Stimulated activated naive CD8-positive, alpha-beta T cell treated with anti-CD3 and anti-CD28 coated beads, Interleukin-15, amount 100 ng/mL, for 72 hours (primary cell): ENCODE results near the gene HNRNPDL.
"Not testable (repeated sequence)": the region's sequence is repeated elsewhere in the genome, so short reads cannot be mapped to it uniquely, and the experiment has no call there.

Experiments
- ATAC-seq: fragments of 150-1000 bp; cut with Tn5 transposase; 2 replicates; pipeline ENCODE4 v1.10.0; 2021; ENCODE audit warnings: mild to moderate bottlenecking, moderate library complexity
- DNase-seq, 2 donors: peaks; one replicate each; pipeline ENCODE4 v3.0.0; 2021 to 2022
- H3K27ac Mint-ChIP-seq, 2 donors: one replicate each; pipeline ENCODE4 v1.8.0; 2022; ENCODE audit warnings: mild to moderate bottlenecking in 2 of 2, mixed read lengths in 2 of 2, moderate library complexity in 2 of 2
- H3K27me3 Mint-ChIP-seq: one replicate; pipeline ENCODE4 v1.8.0; 2022; ENCODE audit warnings: mixed read lengths
- H3K4me1 Mint-ChIP-seq: one replicate; pipeline ENCODE4 v1.8.0; 2022; ENCODE audit warnings: mild to moderate bottlenecking, mixed read lengths
- H3K4me3 Mint-ChIP-seq, 2 donors: one replicate each; pipeline ENCODE4 v1.8.0; 2022; ENCODE audit warnings: mild to moderate bottlenecking in 2 of 2, mixed read lengths in 2 of 2, moderate library complexity in 1 of 2
- H3K9me3 Mint-ChIP-seq, 2 donors: one replicate each; pipeline ENCODE4 v1.8.0; 2022; ENCODE audit warnings: mixed read lengths in 2 of 2

Gene HNRNPDL

GRCh38 chr4:82430193-82430963, at the start of gene HNRNPDL, which contains the start of gene ENOPH1:
HNRNPDL (minus strand) TSS chr4:82430462; CDS start chr4:82429690, 772 bp downstream.
ENOPH1 (plus strand) TSS chr4:82430590; CDS start chr4:82430830, 240 bp downstream.
- H3K9me3 Mint-ChIP-seq = no peaks in the 10 kb centered on the region
- peak within 1 kb of the TSS; percentile 97 to 100 for H3K4me3 Mint-ChIP-seq
- no peaks in the 10 kb centered on the region for H3K27me3 Mint-ChIP-seq
- peak within 1 kb of the TSS; percentile 97 to 99 for H3K27ac Mint-ChIP-seq
- peaks cover 75% of the 10 kb centered on the region for H3K4me1 Mint-ChIP-seq
- ATAC-seq = peak; percentile 81
- peak; percentile 99 for DNase-seq

DNA sequence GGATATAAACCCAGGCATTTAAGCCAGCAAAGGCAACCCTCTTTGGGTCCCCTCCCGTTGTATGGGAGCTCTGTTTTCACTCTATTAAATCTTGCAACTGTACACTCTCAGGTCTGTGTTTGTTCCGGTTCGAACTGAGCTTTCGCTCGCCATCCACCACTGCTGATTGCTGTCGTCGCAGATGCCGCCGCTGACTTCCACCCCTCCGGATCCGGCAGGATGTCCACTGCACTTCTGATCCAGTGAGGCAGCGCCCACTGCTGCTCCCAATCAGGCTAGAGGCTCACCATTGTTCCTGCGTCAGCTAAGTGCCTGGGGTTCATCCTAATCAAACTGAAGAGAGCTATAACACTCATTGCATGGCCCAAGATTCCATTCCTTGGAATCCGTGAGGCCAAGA, 49.3 kb upstream of the HNRNPDL start:
- Mint-ChIP-seq H3K27me3 (no peaks in the 10 kb centered on the region), H3K4me1 (no peaks in the 10 kb centered on the region), H3K9me3 (no peaks in the 10 kb centered on the region), H3K27ac (peak overlapping the region in 1 of 2 donors; percentile 66), H3K4me3 (no peak overlapping the region)
- DNase-seq (no peak), ATAC-seq (no peak)

GRCh38 chr4:82477469-82477868, 47.2 kb upstream of the HNRNPDL start:
- ATAC-seq, H3K9me3 Mint-ChIP-seq, H3K27me3 Mint-ChIP-seq, H3K27ac Mint-ChIP-seq, DNase-seq, H3K4me3 Mint-ChIP-seq, H3K4me1 Mint-ChIP-seq: not testable (repeated sequence)

GRCh38 chr4:82475931-82476330, 45.7 kb upstream of the HNRNPDL start:
- not testable (repeated sequence) for H3K9me3 Mint-ChIP-seq, H3K4me1 Mint-ChIP-seq, H3K27ac Mint-ChIP-seq, DNase-seq, H3K4me3 Mint-ChIP-seq, ATAC-seq, H3K27me3 Mint-ChIP-seq

DNA sequence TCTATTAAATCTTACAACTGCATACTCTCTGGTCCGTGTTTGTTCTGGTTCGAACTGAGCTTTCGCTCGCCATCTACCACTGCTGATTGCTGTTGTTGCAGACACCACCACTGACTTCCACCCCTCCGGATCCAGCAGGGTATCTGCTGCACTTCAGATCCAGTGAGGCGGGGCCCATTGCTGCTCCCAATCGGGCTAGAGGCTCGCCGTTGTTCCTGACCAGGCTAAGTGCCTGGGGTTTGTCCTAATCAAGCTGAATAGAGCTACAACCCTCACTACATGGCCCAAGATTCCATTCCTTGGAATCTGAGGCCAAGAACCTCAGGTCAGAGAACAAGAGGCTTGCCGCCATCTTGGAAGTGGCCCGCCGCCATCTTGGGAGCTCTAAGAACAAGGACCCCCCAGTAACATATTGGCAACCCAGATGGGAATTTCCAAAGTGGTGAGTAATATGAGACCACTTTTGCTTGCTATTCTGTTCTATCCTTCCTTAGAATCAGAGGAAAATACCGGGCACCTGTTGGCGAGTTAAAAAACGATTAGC, 43.4 kb upstream of the HNRNPDL start:
- no peak overlapping the region for H3K27ac Mint-ChIP-seq
- no peaks in the 10 kb centered on the region for H3K27me3 Mint-ChIP-seq
- H3K9me3 Mint-ChIP-seq = no peaks in the 10 kb centered on the region
- ATAC-seq (no peak), DNase-seq (no peak)
- H3K4me3 Mint-ChIP-seq = no peak overlapping the region
- no peaks in the 10 kb centered on the region for H3K4me1 Mint-ChIP-seq

DNA sequence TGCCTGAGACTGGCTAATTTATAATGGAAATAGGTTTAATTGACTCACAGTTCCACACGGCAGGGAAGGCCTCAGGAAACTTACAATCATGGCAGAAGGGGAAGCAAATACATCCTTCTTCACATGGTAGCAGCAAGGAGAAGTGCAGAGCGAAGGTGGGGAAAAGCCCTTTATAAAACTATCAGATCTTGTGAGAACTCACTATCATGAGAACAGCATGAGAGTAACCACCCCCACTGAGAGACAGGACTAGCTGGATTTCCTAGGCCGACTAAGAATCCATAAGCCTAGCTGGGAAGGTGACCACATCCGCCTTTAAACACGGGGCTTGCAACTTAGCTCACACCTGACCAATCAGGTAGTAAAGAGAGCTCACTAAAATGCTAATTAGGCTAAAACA, 42.8 kb upstream of the HNRNPDL start:
- DNase-seq, H3K9me3 Mint-ChIP-seq, H3K4me3 Mint-ChIP-seq, H3K27me3 Mint-ChIP-seq, H3K4me1 Mint-ChIP-seq, H3K27ac Mint-ChIP-seq, ATAC-seq: not testable (repeated sequence)

- DNase-seq (no peak), ATAC-seq (no peak)
- no peak overlapping the region for H3K27ac Mint-ChIP-seq
- H3K4me3 Mint-ChIP-seq = no peak overlapping the region
- H3K9me3 Mint-ChIP-seq = no peaks in the 10 kb centered on the region
- no peaks in the 10 kb centered on the region for H3K4me1 Mint-ChIP-seq
- H3K27me3 Mint-ChIP-seq = no peaks in the 10 kb centered on the region
Measured at GRCh38 chr4:82469791-82470345, 39.6 kb upstream of the HNRNPDL start.

DNA sequence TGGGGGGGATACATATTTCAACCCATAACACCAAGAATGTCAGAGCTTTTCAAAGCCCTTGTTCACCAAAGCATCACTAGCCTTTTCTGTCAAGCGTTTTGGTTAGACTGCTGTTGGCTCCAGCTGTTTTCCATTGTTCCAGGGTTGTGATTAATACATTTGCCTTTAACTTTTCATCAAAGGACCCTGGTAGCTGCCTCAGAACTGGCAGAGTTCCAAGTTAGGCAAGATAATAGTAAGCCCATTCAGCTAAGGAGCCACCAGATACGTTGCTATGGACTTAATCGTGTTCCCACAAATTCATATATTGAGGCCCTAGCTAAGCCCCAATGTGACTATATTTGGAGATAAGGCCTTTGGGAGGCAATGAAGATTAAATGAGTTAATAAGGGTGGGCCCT, 37.2 kb upstream of the HNRNPDL start:
- H3K4me1 Mint-ChIP-seq = no peaks in the 10 kb centered on the region
- no peak overlapping the region for H3K4me3 Mint-ChIP-seq
- DNase-seq = no peak
- H3K27me3 Mint-ChIP-seq = no peaks in the 10 kb centered on the region
- H3K9me3 Mint-ChIP-seq = no peaks in the 10 kb centered on the region
- no peak for ATAC-seq
- H3K27ac Mint-ChIP-seq = no peak overlapping the region

GRCh38 chr4:82463221-82463620, 33.0 kb upstream of the HNRNPDL start:
- DNase-seq (no peak), ATAC-seq (no peak)
- Mint-ChIP-seq H3K27me3 (no peaks in the 10 kb centered on the region), H3K9me3 (no peaks in the 10 kb centered on the region), H3K4me3 (no peak overlapping the region), H3K27ac (no peak overlapping the region), H3K4me1 (no peaks in the 10 kb centered on the region)

DNA sequence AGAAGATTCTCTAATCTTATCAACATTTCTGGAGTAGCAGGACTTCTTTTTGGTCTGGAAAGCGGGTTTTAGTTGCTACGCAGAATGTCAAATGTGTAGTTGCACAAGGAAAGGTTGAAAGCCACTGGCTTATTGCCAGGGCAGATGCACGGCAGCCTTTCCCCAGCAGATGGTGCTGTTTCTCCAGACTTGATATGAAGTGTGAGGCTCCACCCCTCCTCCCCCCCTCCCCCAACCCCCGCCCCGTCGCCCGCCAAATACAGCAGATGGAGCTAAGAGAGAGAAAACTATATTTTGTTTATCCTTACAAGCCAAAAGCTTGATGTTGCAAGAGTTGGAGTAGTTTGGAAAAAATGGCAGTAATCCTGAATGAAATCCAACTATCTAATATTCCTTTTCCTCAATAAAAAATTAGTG, 32.2 kb upstream of the HNRNPDL start:
- Mint-ChIP-seq H3K4me1 (no peaks in the 10 kb centered on the region), H3K27me3 (no peaks in the 10 kb centered on the region), H3K4me3 (no peak overlapping the region), H3K9me3 (no peaks in the 10 kb centered on the region), H3K27ac (no peak overlapping the region)
- ATAC-seq (peak; percentile 84), DNase-seq (peak; percentile 75 to 81)

DNA sequence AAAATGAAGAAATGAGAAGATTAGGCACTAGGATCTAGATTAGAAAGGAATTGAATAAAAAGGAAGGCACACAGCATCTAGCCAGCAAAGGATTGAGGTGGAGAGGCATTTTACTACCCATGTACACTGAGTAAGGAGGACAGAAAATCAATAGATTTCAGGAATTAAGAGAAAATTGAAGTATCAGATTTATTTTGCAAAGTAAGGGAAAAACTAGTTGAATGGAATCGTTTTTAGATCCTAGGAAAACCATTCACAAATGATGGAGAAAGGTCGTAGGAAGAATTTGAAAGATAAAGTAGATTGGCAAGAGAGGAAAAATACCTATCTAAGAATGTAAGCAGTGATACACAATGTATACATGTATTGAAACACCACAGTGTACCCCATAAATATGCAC, 31.4 kb upstream of the HNRNPDL start:
- Mint-ChIP-seq H3K27ac (no peak overlapping the region), H3K9me3 (no peaks in the 10 kb centered on the region), H3K27me3 (no peaks in the 10 kb centered on the region), H3K4me3 (no peak overlapping the region), H3K4me1 (no peaks in the 10 kb centered on the region)
- DNase-seq = no peak
- ATAC-seq = no peak

DNA sequence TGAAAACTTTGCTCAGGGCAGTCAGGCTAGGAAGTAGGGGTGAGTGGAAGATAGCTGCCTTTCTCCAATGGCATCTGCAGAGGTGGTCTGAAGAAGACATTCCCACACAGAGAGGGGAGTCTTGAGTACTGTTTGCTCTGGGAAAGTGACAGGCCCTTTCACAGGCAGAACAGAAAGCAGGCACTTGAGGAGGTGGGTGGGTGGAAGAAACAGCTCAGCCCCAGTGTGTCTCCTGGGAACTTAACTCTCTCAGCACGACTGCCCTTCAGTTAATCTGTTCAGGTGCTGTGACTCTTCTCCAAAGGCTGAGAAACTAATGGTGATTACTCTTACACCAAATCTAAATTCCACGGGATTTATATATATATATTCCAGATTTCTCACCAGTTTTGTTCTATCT, 28.5 kb upstream of the HNRNPDL start:
- no peaks in the 10 kb centered on the region for H3K9me3 Mint-ChIP-seq
- H3K27ac Mint-ChIP-seq = peak overlapping the region in 1 of 2 donors; percentile 49
- H3K27me3 Mint-ChIP-seq = no peaks in the 10 kb centered on the region

GRCh38 chr4:82457266-82457665, 27.0 kb upstream of the HNRNPDL start:
- DNase-seq (no peak), ATAC-seq (no peak)
- no peaks in the 10 kb centered on the region for H3K9me3 Mint-ChIP-seq
- H3K27ac Mint-ChIP-seq = peak overlapping the region in 1 of 2 donors; percentile 20
- no peaks in the 10 kb centered on the region for H3K4me1 Mint-ChIP-seq
- H3K4me3 Mint-ChIP-seq = no peak overlapping the region
- H3K27me3 Mint-ChIP-seq = no peaks in the 10 kb centered on the region

More for the DNA sequence above, 28.5 kb upstream of the HNRNPDL start:
- DNase-seq (no peak), ATAC-seq (no peak)
- Mint-ChIP-seq H3K4me1 (no peaks in the 10 kb centered on the region), H3K4me3 (no peak overlapping the region)

DNA sequence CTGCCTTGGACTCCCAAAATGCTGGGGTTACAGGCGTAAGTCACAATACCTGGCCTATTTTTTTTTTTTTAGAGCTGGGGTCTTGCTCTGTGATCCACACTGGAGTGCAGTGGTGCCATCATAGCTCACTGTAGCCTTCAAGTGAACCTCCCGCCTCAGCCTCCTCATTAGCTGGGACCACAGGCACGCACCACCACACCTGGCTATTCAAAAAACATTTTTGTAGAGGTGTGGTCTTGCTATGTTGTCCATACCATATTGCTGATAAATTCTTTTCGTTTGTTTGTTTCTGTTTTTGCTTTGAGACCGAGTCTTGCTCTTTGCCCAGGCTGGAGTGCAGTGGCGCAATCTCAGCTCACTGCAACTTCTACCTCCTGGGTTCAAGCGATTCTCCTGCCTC, 21.8 kb upstream of the HNRNPDL start:
- Mint-ChIP-seq H3K9me3 (no peaks in the 10 kb centered on the region), H3K27ac (peak overlapping the region in 1 of 2 donors; percentile 74), H3K27me3 (no peaks in the 10 kb centered on the region), H3K4me3 (no peak overlapping the region), H3K4me1 (peaks cover 15% of the 10 kb centered on the region)
- DNase-seq (no peak), ATAC-seq (no peak)

DNA sequence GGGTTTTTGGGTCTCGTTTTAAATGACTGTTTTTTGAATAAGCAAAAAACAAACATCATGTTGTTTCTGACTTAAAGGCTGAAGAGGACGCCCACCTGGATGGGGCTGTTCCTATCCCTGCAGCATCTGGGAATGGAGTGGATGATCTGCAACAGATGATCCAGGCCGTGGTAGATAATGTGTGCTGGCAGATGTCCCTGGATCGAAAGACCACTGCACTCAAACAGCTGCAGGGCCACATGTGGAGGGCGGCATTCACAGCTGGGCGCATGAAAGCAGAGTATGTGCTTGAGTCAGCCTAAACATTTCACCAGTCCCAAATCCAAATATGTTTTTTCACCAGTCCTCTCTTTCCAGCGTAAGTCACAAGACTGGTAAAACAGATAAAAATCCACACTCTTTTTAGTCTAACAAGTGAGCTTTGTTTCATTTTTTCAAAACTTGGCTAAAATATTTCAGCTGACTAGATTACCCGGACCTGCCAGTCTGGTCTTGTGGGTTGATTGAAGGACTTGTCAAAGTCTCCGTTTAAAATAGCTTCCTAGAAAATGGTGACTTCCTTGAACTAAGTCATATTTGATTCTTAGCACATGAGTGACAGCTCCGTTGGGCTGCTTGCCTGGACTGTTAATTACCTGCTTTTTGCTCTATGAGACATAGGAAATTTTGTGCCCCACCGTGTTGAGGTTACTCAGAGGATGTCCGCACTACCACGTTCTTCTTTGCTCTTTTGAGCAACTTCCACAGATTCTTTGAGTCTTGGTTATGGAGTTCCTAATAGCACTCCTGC, 20.9 kb upstream of the HNRNPDL start:
- Mint-ChIP-seq H3K27me3 (no peaks in the 10 kb centered on the region), H3K27ac (peak overlapping the region in 1 of 2 donors; percentile 74), H3K4me1 (peaks cover 16% of the 10 kb centered on the region), H3K4me3 (no peak overlapping the region), H3K9me3 (no peaks in the 10 kb centered on the region)
- ATAC-seq (no peak), DNase-seq (no peak)

- H3K4me3 Mint-ChIP-seq = no peak overlapping the region
- no peaks in the 10 kb centered on the region for H3K27me3 Mint-ChIP-seq
- DNase-seq (no peak), ATAC-seq (no peak)
- no peaks in the 10 kb centered on the region for H3K9me3 Mint-ChIP-seq
- peaks cover 22% of the 10 kb centered on the region for H3K4me1 Mint-ChIP-seq
- H3K27ac Mint-ChIP-seq = peak overlapping the region; percentile 26 to 42
Measured at GRCh38 chr4:82447886-82448285, 17.6 kb upstream of the HNRNPDL start.
